AG04449 (cell line): ENCODE measurements around the gene LIMD2.

Experiments
- CTCF ChIA-PET: fragments of 350-600 bp; formaldehyde crosslinking; extraction: SDS; loops from one replicate; lab custom pipeline; 2021; ENCODE audit warnings: antibody characterized with exemption; lab: Yijun Ruan, JAX
- POLR2A ChIA-PET: fragments of 400-600, 350-600 bp; formaldehyde crosslinking; extraction: SDS; loops from one replicate; lab custom pipeline; 2020; ENCODE audit warnings: antibody characterized with exemption, inconsistent platforms; lab: Yijun Ruan, JAX
- DNase-seq: peaks from one replicate; pipeline ENCODE4 v3.0.0-alpha.2; 2010; ENCODE audit warnings: low read depth, low spot score
- H3K4me3 ChIP-seq: 2 replicates; pipeline ENCODE4 v1.5.1; 2011; ENCODE audit warnings: low read depth, mild to moderate bottlenecking, control low read depth, low read length
- CTCF ChIP-seq: IDR thresholded peaks from one replicate; pipeline ENCODE4 v1.5.1; 2011; ENCODE audit warnings: mild to moderate bottlenecking, moderate library complexity, low read length, control low read depth, inconsistent platforms; ENCODE audit not compliant: insufficient read depth; ENCODE audit errors: missing control alignments

The LIMD2 gene

GRCh38 chr17:63688396-63689020 is 11.4 kb downstream of the LIMD2 start:
- no peak for DNase-seq
- TF ChIP-seq CTCF: no peak
- no peak overlapping the region for H3K4me3 ChIP-seq
- POLR2A ChIA-PET: no interaction called here
- CTCF ChIA-PET: interaction anchor here (11.4 kb wide), 1 partner anchor 8 kb away, joined by 73 read pairs; no protein-coding TSS in a partner anchor

GRCh38 chr17:63686138-63686685 is 13.7 kb downstream of the LIMD2 start:
- no peak for DNase-seq
- H3K4me3 ChIP-seq: no peak overlapping the region
- POLR2A ChIA-PET: interaction anchor here (1.4 kb wide), 1 partner anchor 9 kb away, joined by 4 read pairs; no protein-coding TSS in a partner anchor
- CTCF ChIA-PET: interaction anchor here (1.5 to 11.4 kb wide), 2 partner anchors 10 kb away, joined by 4 to 73 read pairs; no protein-coding TSS in a partner anchor
- no peak for TF ChIP-seq CTCF

GRCh38 chr17:63685578-63685977 is 14.3 kb downstream of the LIMD2 start:
- no peak for TF ChIP-seq CTCF
- no peak for DNase-seq
- no peak overlapping the region for H3K4me3 ChIP-seq
- ChIA-PET POLR2A (interaction anchor here (1.4 kb wide), 1 partner anchor 9 kb away, joined by 4 read pairs; no protein-coding TSS in a partner anchor), CTCF (interaction anchor here (11.4 kb wide), 1 partner anchor 11 kb away, joined by 73 read pairs; no protein-coding TSS in a partner anchor)

GRCh38 chr17:63685041-63685440 is 14.9 kb downstream of the LIMD2 start:
- no peak for TF ChIP-seq CTCF
- POLR2A ChIA-PET: no interaction called here
- CTCF ChIA-PET: interaction anchor here (11.4 kb wide), 1 partner anchor 11 kb away, joined by 73 read pairs; no protein-coding TSS in a partner anchor
- H3K4me3 ChIP-seq: no peak overlapping the region
- no peak for DNase-seq

GRCh38 chr17:63682981-63683380 is 16.9 kb downstream of the LIMD2 start:
- ChIA-PET POLR2A (no interaction called here), CTCF (interaction anchor here (1.0 to 11.4 kb wide), 3 partner anchors 8 to 70 kb away, joined by 3 to 73 read pairs (median 4); no protein-coding TSS in a partner anchor)
- TF ChIP-seq CTCF: no peak
- no peak for DNase-seq
- no peak overlapping the region for H3K4me3 ChIP-seq

- DNase-seq: no peak
- no peak overlapping the region for H3K4me3 ChIP-seq
- CTCF ChIA-PET: interaction anchor here (1.0 to 11.4 kb wide), 3 partner anchors 8 to 70 kb away, joined by 3 to 73 read pairs (median 4); no protein-coding TSS in a partner anchor
- POLR2A ChIA-PET: no interaction called here
- TF ChIP-seq CTCF: no peak
Measured at GRCh38 chr17:63682441-63682840, 17.5 kb downstream of the LIMD2 start.
